NCI-H146 treated with DMSO at 0.1 percent for 48 hours (cell line): ENCODE measurements around the gene SYNE1.
A peak's percentile ranks its signal among the peaks of the same experiment; 100 is the strongest.

Experiments
- DNase-seq: peaks from one replicate; lab custom pipeline; 2025; ENCODE audit not compliant: unreplicated experiment; lab: John Stamatoyannopoulos, UW

Gene SYNE1

DNA sequence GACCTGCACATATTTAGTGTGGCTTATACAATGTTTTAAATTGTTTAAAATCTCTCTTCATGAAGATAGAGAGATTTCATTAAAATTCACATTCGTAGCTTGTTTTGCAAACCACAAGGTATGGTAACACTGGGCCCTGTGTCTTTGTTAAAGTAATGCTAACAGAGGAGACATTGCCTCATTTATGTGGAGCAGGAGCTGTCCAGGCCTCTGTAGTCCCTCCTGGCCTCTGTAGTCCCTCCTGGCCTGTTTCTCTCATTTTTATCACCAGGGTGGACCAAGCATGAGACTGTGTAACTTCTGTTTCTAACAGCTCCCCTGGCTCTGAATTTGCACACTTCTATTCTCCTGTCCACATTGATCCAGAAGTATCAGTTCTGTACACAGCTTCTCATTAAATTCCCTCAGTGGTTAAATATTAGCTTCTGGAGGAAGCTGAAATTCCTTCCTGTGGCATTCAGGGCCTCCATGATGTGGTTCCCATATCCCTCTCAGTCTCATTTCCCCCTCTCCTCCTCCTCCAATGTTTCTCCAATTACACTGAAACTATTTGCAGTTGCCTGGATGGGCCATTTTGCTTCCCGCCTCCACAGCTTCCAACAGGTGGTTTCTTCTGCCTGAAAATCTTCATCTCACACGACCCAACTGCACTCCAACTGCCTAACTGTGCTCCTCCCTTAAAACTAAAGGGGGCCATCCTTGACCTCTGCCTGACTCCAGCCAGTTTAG is 340.4 kb downstream of the SYNE1 start:
- no peak for DNase-seq

DNA sequence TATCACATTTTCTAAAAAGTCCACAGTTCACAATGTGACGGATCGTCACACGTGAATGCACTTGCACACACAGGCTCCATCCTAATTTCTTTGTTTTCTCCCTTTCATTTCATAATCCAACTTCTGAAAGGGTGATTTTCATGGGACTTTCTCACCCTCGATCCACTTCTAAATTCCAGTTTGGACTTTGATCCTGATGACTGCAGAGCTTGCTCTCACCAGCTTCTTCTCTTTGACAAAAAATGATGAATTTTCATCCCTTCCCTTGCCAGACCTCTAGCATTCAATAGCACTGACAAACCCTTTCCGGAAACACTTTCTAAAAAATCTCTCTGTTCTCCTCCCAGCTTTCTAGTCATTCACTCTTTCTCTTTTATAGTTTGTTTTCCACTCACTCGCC is 341.2 kb downstream of the SYNE1 start:
- DNase-seq: no peak

DNA sequence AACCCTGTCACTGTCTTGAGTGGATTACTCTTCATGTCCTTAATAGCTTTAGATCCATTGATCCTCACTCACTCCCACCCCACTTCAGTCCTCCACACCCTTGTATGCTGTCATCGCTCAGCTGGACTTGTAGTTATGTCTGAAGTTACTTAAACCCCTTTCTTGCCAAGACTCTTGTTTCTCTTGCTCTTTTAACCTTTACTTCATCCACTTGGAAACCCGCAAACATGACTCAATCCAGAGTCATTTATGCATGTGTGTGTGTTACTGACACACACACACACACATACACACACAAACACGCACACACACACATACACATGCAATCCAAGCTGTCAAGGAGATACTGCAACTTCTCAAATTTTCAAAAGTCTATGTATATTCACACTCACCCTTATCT is 341.8 kb downstream of the SYNE1 start:
- no peak for DNase-seq

DNA sequence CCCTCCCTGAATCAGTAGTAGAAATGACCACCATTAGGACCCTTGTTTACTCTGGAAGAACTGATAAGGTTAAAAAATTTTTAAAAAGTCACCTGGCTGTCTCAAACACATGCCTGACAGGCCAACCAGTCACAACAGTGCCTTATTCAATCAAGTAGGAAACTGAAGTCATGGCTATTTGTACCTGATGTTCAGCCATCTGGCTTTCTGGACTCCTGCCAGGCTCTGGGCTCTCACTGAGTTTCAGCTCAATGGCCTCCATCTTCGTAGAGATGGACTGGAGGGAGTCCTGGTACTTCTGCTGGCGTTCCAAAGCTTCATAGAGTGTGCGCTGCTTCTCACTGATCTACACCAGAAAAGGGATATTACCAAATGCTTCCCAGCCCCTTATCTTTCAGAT is 343.8 kb downstream of the SYNE1 start:
- DNase-seq: peak; percentile 30

DNA sequence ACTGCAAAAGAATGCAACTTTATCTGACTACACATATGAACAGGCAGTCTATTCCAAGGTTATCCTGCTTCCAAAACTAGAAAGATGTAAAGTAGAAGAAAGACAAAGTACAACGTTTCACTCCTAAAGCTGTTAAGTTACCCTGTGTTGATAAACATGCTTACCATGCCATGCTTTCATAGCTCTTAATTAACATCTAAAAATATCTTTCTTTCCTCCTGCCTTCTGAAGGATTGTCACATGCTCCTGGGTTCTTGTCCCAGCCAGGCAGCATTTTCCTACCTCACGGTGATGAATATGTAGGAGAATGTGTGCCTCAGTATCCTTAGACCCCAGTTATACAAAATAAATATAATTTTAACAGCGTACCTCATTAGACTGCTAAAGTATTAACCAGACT is 344.6 kb downstream of the SYNE1 start:
- DNase-seq: no peak

DNA sequence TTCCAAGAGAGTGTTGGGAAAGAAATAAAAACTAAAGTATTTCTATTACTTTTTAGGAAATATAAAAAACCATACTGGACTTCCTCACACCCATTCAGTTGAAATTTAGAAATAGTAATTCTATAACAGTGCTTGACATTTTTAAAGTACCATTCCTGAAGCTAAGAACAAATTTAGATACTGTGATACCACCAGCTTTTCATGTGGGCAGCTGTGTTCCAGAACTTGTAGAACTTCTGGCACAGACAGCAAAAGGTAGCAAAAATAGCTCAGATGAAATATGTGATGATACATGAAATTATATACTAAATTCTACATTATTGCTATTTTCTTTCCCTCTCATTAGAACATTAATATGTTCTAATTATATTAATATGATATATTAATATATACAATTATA is 346.5 kb downstream of the SYNE1 start:
- DNase-seq: no peak

DNA sequence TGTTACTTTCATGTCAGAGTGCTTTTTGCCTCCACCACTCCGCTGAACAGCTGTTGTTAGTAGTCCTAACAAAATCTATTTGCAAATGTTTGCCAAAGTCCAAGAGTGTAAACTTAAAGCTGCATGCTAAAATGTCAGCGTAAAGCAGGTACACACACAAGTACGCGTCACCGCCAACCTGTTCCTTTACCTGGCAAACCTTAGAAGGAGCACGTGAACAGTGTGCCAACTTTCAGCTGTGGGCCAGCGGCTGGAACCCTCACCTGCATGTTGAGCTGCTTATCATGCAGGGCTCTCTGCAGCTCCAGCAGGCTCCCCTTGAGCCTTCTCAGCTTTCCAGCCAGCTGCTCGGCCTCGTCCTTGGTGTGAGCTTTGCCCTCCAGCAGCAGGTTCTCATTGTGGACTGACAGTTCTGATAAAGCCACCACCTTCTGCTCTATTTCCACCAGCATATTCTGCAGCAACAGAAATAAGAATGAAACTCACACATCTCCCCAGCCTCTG is 359.3 kb downstream of the SYNE1 start:
- no peak for DNase-seq

DNA sequence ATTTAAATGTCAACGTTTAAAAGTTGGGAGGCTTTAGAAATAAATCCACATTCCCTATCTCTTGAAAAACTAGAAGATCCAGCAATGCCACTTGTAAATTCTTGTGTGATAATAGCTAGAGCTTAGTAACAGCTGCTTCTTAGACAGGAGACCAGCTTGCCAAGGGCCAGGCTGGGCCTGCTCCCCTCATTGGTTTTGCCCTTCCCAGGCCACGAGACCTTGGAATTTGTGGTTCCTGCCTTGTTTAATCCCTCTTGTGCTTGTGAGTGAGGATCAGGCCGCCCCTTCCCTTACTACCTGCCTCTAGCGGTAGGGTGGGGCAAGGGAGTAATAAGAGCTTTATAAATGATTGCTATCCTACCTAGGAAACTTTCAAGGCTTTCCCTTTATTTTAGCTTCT is 363.5 kb downstream of the SYNE1 start:
- DNase-seq: no peak

DNA sequence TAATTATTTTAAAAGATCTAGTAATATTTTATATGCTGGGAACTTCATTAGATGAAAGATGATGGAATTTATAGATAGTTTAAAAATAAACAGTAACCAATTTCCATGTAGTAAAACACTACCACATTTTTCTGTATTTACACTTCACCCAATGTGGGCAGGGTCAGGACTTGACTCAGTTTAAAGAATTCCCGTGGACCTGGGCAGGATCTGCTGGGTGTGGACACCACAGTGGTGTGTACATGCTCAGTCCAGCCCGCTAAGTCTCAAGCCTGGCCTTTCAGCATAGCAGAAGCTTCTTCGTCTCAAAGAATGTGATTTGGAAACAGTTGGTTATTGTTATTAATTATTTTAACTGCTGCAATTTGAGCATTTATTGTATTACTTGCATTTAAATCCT is 364.2 kb downstream of the SYNE1 start:
- no peak for DNase-seq

DNA sequence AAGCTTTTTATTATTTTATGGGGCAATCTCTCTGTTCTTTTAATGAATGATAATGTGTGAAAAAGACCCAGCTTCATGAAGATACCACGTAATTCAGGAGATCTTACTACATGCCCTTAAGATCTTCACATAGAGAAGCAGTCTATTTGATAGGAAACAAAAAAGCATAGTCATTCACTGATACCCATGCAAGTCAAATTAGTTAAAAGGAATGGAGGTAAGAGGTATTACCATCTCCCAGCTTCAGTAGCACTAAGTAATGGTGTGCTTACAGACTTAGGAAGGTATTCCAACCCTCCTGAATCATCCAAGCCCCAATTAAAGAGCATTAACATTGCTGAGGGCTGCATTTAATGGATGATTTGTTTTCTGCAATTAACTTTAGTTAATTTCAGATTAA is 364.7 kb downstream of the SYNE1 start:
- DNase-seq: no peak

DNA sequence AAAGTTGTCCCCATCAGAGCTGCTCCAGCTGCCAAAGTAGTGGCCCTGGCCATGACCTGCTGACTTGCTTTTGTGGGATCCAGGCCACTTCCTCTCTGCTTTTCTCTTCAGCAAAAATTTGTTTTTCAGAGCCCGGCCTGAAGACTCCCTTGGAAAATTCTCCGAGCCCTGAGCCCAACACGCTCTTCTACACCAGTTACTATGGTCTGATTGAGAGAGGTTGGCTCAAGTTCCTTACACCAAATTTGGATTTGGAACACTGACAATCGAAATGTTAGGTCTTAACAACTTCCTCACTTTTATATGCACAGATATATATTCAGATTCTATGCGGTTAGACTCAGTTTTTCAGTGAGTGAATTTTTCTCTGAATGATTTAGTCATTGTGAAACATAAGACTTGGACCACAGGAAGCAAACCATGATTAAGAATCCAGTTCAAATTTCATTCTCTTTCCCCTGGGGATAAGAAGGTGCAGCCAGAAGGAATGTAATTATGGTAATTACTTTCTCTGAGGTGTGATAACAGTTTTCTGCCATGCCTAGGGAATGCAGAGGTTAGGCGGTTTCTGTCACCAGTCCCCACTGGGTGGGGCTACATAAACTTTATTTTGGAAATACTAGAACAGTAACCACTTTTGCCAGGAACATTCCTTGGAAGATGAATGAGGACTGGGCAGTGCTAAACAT is 365.2 kb downstream of the SYNE1 start:
- no peak for DNase-seq

DNA sequence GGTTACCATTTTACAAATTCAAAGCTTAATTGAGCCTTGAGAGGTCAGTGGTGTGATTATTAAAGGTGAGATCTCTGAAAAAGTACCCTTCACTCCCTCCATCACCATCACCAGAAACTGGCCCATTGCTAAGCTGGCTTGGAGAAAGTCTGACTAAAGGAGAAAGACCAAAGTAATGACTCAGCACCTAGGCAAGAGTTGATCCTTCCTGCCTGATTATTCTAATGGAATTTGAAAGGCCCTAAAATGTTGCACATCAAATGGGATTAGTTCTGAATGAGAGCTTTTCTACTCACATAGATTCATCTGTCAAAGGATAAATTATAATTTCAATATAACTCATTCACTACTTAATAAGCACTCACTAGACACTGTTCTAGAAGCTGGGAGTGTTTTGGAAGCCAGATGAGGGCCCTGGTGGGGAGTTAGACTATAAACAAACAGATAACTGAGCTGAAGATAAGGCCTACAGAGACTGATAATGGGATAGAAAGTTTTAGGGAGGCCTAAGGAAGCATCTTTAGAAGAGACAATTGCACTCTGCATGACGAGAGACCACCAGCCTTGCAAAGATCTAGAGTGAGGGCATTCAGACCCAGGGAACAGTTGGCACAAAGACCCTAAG is 366.7 kb downstream of the SYNE1 start:
- no peak for DNase-seq

DNA sequence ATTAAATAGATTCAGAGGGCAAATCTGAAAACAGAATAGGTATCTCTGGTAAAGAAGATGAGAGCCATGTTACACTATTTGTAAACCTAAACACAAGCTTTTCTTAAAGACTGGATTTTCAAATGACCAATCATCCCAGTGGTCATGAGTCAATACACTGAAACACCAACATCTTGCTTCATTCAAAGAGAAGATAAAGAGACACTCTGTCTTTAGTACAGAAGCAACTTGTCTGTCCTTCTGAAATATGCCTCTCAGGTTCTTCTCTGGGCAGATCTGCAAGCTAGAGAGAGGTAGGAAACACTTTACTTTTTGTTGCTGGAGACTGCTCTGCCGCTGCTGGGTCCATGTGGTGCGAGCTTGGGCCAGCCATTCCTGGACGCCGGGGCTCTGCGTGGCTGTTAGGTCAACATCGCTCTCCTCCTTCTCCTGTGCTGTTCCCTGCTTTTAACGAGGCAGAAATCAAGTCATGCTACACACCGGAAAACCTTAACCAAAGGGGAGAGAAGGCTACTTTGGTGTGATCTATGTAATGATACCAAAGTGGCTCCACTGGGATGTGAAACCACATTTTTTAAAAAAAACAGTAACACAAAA is 368.2 kb downstream of the SYNE1 start:
- DNase-seq: no peak

DNA sequence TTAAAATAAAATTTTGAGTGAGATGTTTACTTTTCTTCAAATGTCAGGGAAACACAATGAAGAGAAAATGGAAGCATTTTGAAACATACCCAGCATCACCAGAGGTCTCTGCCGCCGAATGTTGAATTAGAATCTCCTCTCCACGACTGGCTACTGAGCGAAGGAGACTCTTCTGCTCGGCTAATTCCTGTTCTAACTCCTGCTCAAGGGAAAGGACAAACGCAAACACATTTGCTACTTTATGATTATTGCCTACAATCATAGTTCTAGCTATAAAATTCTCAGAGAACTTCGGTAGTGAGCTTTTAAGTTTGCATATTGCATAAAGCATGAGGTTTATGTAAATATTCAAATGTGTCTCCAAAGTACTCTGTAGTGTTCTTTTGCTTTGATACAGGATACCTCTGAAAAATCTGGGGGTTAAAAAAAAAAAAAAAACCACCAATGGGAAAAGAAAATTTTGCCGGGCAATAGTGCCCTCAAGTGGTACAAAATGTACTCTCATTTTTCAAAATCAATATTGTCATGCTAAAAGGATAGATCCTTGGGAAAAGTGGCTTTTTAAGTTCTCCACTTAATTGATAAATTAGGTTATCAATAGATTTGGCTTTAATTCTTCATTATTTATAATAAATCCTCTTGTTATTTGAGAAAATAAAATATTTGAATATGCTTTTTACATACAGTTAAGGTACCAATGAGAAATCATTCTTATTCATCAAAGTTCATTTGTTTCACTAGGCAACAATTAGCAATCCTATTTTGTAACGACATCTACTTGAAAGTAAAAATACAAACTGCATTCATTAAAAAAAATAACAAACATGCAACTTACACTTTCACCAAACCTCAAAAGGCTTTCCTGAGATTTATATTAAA is 369.0 kb downstream of the SYNE1 start:
- peak; percentile 64 for DNase-seq

DNA sequence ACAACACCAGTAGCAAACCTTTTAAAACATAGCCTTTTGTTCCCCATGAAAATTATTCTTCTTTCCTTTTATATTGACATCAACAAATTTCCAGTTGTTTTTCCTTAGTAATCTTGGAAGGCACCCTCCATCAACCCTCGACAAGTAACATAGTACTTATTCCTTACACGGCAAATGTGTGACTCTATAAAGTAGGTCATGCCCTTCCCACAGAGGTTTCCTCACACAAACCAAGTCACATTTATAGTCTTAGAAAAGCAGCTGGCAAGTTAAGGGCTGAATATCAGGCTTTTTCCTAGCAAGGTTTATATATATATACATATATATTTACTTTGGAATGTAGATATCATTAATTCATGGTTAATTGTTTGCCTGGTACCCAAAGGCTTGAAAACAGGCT is 371.5 kb downstream of the SYNE1 start:
- no peak for DNase-seq

DNA sequence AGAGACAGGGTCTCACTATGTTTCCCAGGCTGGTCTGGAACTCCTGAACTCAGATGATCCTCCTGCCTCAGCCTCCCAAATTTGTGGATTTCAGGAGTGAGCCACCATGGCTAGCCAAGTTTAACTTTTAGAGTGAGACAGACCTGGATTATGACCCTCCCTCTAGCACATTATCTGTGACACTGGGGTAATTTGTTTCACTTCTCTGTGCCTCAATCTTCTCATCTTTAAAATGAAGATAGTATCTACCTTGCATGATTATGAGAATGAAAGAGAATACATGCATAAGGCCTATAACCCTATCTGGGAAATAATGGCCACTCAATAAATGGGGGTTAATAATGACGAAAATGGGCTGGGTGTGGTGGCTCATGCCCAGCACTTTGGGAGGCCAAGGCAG is 373.6 kb downstream of the SYNE1 start:
- DNase-seq: no peak

DNA sequence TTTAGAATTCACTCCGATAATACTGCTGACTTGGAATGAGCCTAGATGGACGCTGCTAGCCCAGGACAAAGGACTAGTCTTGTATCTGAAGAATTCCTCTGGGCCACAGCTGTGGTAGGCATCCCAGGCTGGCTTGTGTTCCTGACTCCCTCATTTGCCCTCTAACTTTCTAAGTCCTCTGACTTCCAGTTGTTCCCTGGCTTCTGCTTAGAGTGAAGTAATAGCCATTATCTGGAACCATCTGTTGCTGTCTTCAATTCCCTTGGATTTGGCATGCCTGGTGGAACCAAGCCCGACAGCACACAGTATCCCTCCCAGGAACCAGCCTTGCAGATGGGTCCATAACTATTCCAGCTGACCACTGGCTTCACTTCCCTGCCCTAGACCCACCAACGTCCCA is 376.0 kb downstream of the SYNE1 start:
- no peak for DNase-seq

DNA sequence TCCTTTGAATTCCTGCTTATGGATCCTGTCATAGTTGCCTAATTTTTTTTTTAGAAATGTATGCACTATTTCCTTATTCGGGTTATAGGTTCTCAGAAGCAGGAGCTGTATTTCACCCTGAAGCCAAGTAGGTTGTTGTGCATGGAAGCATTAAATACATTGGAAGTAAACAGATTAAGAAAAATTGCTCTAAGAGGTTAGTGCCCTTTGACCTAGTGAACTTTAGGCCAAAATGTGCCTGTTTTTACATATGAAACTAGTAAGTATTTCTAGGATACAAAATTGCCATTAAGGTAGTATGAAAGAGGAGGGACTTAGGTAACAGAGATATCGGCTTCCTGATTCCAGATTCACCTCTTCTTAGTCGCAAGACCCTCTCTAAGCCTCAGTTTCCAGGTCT is 377.9 kb downstream of the SYNE1 start:
- DNase-seq: no peak

DNA sequence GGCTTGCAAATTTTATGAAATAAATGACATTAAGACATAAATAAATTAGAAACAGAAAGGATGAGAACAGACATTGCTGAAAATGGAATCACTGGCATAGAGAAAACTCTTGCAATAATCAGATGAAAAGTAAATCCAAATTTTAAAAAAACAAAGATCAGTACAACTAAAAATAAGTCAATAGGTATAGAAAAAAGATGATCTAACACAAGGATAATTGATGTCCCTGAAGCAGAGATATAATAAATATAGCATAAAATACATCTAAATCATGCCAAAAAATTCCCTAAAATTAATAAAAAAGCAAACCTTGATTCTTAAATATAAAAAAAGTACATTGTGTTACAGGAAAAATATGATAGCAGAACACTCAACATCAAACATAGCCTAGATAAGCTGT is 379.6 kb downstream of the SYNE1 start:
- DNase-seq: no peak

DNA sequence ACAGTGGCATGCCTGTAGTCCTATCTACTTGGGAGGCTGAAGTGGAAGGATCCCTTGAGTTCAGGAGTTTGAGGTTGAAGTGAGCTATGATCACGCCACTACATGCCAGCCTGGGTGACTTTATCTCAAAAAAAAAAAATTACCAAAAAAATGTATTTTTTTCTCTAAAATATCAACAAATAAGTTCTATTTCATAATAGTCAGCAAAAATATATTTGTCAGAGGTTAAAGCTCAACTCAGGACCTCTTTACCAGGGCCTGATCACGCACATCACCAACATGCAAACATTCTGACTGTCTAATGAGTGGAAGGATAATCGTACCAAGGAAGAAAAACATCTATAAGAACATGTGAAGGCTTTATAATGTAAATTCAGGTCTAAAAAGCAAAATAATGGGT is 387.0 kb downstream of the SYNE1 start:
- no peak for DNase-seq

DNA sequence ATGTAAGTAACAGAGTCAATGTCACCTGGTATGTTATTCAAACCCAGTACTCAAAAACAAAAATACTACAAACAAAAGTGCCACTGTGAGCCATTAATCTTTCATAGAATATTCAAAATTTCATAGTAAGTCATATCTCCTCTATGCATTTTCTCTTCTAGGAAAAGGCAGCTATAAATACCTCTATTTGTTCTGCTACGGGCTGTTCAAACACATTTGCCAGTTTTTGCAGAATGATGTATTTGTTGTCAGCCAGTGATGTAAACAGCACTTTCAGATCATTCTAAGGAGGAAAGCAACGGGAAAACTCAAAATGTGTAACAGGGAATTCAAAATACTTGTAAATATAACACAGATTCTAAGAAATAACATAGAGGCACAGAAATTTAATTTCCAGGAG is 388.2 kb downstream of the SYNE1 start:
- no peak for DNase-seq
